Measurements from ENCODE around the gene PLA2G4F.
"Not testable (repeated sequence)": the region's sequence is repeated elsewhere in the genome, so short reads cannot be mapped to it uniquely, and the experiment has no call there.

- TF ChIP-seq CBX3 (IDR thresholded peaks at IDR 0.05; ENCODE audit: low read depth); CTCF (IDR thresholded peaks at IDR 0.05 in 2 of 3, conservative IDR thresholded peaks at IDR 0.05 in 1 of 3; ENCODE audit: borderline replicate concordance in 1 of 3, insufficient read depth in 1 of 3, low read depth in 2 of 3, low read length in 2 of 3); MAX (IDR thresholded peaks at IDR 0.05); TCF7L2 (IDR thresholded peaks at IDR 0.05; ENCODE audit: borderline replicate concordance, extremely low read depth, insufficient read depth, insufficient read length); EZH2 (IDR thresholded peaks at IDR 0.05); SIN3A (IDR thresholded peaks at IDR 0.05; ENCODE audit: low read depth); EZH2phosphoT487 (IDR thresholded peaks at IDR 0.05; ENCODE audit: borderline replicate concordance); POLR2A (IDR thresholded peaks at IDR 0.05; ENCODE audit: borderline replicate concordance, extremely low read depth, insufficient read depth, insufficient read length); REST (IDR thresholded peaks at IDR 0.05; ENCODE audit: low read depth); ZBTB33 (IDR thresholded peaks at IDR 0.05; ENCODE audit: extremely low read depth, insufficient replicate concordance, low read length); ZFX (IDR thresholded peaks at IDR 0.05); POLR2AphosphoS5 (IDR thresholded peaks at IDR 0.05; ENCODE audit: low read depth, low read length); EGR1 (IDR thresholded peaks at IDR 0.05; ENCODE audit: low read depth); ZNF274 (IDR thresholded peaks at IDR 0.05; ENCODE audit: low read depth, low read length): not testable (repeated sequence)
These were observed 64.6 kb downstream of the PLA2G4F start for GRCh38 chr15:42091753-42092397.

Measured in HCT116 (cell line).